H1 (cell line): ENCODE results near the gene AMPD3.

Source experiments
- CEBPB ChIP-seq: IDR thresholded peaks from 2 replicates; pipeline ENCODE4 v1.6.1; 2012; ENCODE audit warnings: low read depth, low read length
- CREB1 ChIP-seq: IDR thresholded peaks from 2 replicates; pipeline ENCODE4 v1.6.1; 2012; ENCODE audit warnings: inconsistent platforms
- EP300 ChIP-seq, 2 experiments: IDR thresholded peaks; 1 replicate in 1 of 2; 2 replicates in 1 of 2; pipeline ENCODE4 v1.6.1; 2011 to 2012; ENCODE audit warnings: low read depth in 2 of 2, low read length in 2 of 2, mild to moderate bottlenecking in 2 of 2, borderline replicate concordance in 1 of 2, inconsistent platforms in 1 of 2, moderate library complexity in 1 of 2
- JUND ChIP-seq: IDR thresholded peaks from 2 replicates; pipeline ENCODE4 v1.6.1; 2011; ENCODE audit warnings: mild to moderate bottlenecking, improper control_type of control experiment, low read length
- KDM1A ChIP-seq: fragments of 200-600, 300-600 bp; sonication (generic); IDR thresholded peaks from 2 replicates; pipeline ENCODE4 v1.7.1; 2016; ENCODE audit warnings: mild to moderate bottlenecking, low read length, borderline replicate concordance
- MAFK ChIP-seq: IDR thresholded peaks from 2 replicates; pipeline ENCODE4 v1.6.1; 2012; ENCODE audit warnings: low read depth, mild to moderate bottlenecking, improper control_type of control experiment, low read length
- PHF8 ChIP-seq: fragments of 200-600 bp; sonication (generic); conservative IDR thresholded peaks from 2 replicates; pipeline ENCODE4 v1.7.1; 2012; ENCODE audit warnings: low read depth, mild to moderate bottlenecking, inconsistent platforms, low read length, moderate library complexity
- POLR2A ChIP-seq, 2 experiments: IDR thresholded peaks; 1 replicate in 1 of 2; 2 replicates in 1 of 2; pipeline ENCODE4 v1.6.1; 2011; ENCODE audit warnings: low read depth in 2 of 2, low read length in 2 of 2, mild to moderate bottlenecking in 2 of 2; ENCODE audit errors: control extremely low read depth in 1 of 2
- RAD21 ChIP-seq, 2 experiments: IDR thresholded peaks in 1 of 2; conservative IDR thresholded peaks in 1 of 2; 2 replicates each; pipeline ENCODE4 v1.6.1; 2011; ENCODE audit warnings: low read depth in 2 of 2, low read length in 2 of 2, improper control_type of control experiment in 1 of 2, inconsistent platforms in 1 of 2, mild to moderate bottlenecking in 1 of 2, moderate library complexity in 1 of 2
- RNF2 ChIP-seq: fragments of 200-900, 300-1000 bp; sonication (generic); IDR thresholded peaks from 2 replicates; pipeline ENCODE4 v1.7.1; 2016; ENCODE audit warnings: borderline replicate concordance, low read depth, mild to moderate bottlenecking, antibody characterized with exemption, low read length; ENCODE audit not compliant: poor library complexity, severe bottlenecking; ENCODE audit errors: missing control alignments
- SIN3A ChIP-seq, 2 experiments: IDR thresholded peaks in 1 of 2; conservative IDR thresholded peaks in 1 of 2; 2 replicates each; pipeline ENCODE4 v1.6.1; 2011 to 2012; ENCODE audit warnings: low read length in 2 of 2, improper control_type of control experiment in 1 of 2, low read depth in 1 of 2, mild to moderate bottlenecking in 1 of 2
- SUZ12 ChIP-seq: fragments of 200-600 bp; sonication (generic); IDR thresholded peaks from 2 replicates; pipeline ENCODE4 v1.6.1; 2012; ENCODE audit warnings: mild to moderate bottlenecking, inconsistent platforms, low read length, moderate library complexity, mixed read lengths
- TF ChIP-seq, protein P1 (sequence below), 3 experiments: IDR thresholded peaks; 1 replicate in 2 of 3; 2 replicates in 1 of 3; pipeline versions ENCODE4 v1.5.1 to v1.6.1; 2011; ENCODE audit warnings: low read length in 3 of 3, mild to moderate bottlenecking in 3 of 3, inconsistent platforms in 2 of 3, low read depth in 1 of 3, moderate library complexity in 1 of 3; ENCODE audit not compliant: insufficient read depth in 1 of 3; ENCODE audit errors: control extremely low read depth in 1 of 3
- TF ChIP-seq, protein P2 (sequence below): IDR thresholded peaks from 2 replicates; pipeline ENCODE4 v1.6.1; 2012; ENCODE audit warnings: inconsistent platforms

DNA sequence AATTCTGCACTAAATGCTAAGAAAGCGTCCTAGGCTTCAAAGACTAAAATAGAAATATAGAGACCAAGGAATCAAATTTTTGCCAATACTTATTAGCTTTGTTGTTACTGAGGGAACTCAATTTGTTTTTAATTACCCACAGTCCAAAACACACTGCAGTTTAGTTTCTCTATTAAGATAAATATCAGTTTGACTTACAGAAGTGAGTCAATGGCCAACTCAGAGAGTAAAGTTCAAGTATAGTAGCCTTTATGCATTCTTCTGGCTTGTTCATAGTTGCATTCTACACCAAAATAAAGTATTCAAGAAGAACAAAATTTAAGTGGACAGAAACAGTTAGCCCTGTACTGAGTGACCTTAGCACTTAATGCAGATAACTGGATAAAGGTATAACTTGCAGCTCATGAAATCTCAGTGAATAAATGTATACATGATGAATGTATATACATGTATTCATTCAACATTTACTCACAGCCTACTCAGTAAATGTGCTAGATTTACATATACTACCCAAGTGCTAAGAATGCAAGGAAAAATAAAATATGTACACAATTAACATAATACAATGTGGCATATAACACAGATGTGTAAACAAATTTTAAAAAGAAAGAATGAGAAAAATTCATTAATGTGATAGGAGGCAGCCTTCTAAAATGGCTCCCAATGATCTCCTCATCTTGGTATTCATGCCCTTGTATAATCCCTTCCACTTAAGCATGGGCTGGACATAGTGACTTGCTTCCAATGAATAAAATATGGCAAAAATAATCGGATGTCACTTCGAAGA lies 95.6 kb downstream of the AMPD3 start:
- TF ChIP-seq CREB1 = no peak
- TF ChIP-seq EP300 (IDR thresholded peaks at IDR 0.05; ENCODE audit: borderline replicate concordance in 1 of 2, low read depth in 2 of 2, low read length in 2 of 2) = no peak
- TF ChIP-seq POLR2A (IDR thresholded peaks at IDR 0.05; ENCODE audit: control extremely low read depth in 1 of 2, low read depth in 2 of 2, low read length in 2 of 2) = no peak
- TF ChIP-seq SIN3A (conservative IDR thresholded peaks at IDR 0.05 in 1 of 2, IDR thresholded peaks at IDR 0.05 in 1 of 2; ENCODE audit: low read depth in 1 of 2, low read length in 2 of 2) = no peak
- no peak for TF ChIP-seq SUZ12
- TF ChIP-seq KDM1A = no peak
- TF ChIP-seq, protein P1, sequence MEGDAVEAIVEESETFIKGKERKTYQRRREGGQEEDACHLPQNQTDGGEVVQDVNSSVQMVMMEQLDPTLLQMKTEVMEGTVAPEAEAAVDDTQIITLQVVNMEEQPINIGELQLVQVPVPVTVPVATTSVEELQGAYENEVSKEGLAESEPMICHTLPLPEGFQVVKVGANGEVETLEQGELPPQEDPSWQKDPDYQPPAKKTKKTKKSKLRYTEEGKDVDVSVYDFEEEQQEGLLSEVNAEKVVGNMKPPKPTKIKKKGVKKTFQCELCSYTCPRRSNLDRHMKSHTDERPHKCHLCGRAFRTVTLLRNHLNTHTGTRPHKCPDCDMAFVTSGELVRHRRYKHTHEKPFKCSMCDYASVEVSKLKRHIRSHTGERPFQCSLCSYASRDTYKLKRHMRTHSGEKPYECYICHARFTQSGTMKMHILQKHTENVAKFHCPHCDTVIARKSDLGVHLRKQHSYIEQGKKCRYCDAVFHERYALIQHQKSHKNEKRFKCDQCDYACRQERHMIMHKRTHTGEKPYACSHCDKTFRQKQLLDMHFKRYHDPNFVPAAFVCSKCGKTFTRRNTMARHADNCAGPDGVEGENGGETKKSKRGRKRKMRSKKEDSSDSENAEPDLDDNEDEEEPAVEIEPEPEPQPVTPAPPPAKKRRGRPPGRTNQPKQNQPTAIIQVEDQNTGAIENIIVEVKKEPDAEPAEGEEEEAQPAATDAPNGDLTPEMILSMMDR (IDR thresholded peaks at IDR 0.05; ENCODE audit: control extremely low read depth in 1 of 3, insufficient read depth in 1 of 3, low read depth in 1 of 3, low read length in 3 of 3) = no peak
- no peak for TF ChIP-seq CEBPB
- TF ChIP-seq JUND = no peak
- no peak for TF ChIP-seq MAFK
- TF ChIP-seq RAD21 (IDR thresholded peaks at IDR 0.05 in 1 of 2, conservative IDR thresholded peaks at IDR 0.05 in 1 of 2; ENCODE audit: low read depth in 2 of 2, low read length in 2 of 2) = no peak
- TF ChIP-seq RNF2 = no peak
- TF ChIP-seq, protein P2, sequence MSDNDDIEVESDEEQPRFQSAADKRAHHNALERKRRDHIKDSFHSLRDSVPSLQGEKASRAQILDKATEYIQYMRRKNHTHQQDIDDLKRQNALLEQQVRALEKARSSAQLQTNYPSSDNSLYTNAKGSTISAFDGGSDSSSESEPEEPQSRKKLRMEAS = no peak
- no peak for TF ChIP-seq PHF8
